NCI-H2196 treated with DMSO at 0.1 percent for 48 hours (cell line): Measurements from ENCODE around the gene SOCS4.
"Not testable (repeated sequence)": the region's sequence is repeated elsewhere in the genome, so short reads cannot be mapped to it uniquely, and the experiment has no call there.

Experiments used
- DNase-seq: peaks from one replicate; lab custom pipeline; 2025; ENCODE audit not compliant: unreplicated experiment; lab: John Stamatoyannopoulos, UW

SOCS4 gene

DNA sequence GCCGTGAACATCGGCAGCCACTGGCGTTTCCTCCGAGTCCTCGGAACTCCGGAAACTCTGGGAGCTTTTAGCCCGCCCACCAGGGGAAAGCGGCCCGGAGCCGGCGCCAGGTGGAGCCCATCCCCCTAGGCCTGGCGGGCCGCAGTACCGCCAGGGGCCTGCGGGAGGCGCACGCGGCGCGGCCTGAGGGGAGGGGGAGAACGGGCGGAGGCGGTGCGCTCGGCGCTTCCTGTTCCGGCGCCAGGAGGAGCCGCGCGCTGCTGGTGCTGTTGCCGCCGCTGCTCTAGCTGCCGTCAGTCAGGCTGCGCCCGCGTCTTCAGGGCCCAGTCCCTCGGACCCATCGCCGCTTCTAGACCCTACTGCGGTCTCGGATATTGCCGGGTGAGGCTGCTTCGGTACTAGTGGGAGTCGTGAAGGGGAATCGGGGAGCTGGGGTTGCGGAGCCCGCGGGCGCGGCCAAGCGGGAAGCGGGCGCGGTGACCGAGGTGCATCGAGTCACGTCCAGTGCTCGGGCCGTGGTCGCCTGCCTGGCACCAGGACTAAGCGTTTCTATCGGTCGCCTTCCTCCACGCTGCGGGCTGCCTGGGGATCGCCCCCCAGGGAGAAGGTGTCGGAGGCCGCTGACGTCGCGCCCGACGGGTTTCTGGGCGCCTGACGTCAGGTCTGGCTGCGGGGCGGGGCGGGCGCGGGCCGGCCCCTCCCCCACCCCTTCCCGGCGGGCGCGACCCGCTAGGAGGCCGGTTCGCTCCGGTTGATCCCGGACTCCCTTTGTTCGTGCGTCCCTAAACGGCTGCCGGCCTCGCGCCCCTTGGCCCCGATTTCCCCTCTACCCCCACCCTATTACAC, 24.6 kb downstream of the SOCS4 start, which contains the start of gene MAPK1IP1L:
TSS of gene MAPK1IP1L (plus strand) at position 225 of the 846 bp plus-strand sequence. CDS start 10,037 bp downstream, outside the sequence.
- peak; percentile 82 for DNase-seq

GRCh38 chr14:55052269-55052930, 25.4 kb downstream of the SOCS4 start:
- no peak for DNase-seq

DNA sequence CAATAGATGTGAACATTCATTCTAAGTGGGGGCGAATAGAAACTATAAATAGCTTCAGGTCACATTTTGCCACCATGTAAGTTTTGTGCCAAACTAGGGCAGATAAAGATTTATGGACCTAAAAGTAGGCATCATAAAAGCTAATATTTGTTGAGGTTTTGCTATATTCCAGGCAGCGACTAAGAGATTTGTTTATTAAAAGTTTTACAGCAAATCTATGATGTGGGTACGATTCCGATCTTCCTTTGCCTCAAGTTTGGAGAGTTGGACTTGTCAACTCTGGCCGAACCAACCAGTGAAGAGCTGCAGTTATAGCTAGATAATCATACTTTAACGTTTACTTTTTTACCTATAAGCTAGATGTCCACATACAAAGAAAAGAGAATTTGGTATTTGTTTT, 26.0 kb downstream of the SOCS4 start:
- no peak for DNase-seq

DNA sequence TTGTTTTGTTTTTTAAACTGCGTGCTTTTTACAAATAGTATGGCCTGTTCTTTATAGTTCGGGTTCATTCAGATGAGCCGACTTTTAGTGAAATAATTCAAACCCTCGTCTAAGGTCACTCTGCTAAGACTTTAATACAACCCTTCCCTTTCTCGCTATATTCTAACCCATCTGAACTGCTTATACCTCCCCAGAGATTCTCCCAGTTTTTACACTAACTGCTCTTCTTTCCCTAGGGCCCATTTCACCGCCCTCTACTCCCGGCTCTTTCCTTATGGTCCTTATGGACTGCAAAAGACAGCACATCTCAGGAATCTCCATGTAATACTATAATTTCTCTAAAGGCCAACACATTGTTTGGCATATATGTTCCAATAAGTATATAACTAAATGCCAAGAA, 26.5 kb downstream of the SOCS4 start:
- DNase-seq: no peak

- DNase-seq: no peak
Measured at GRCh38 chr14:55054098-55054497, 27.1 kb downstream of the SOCS4 start.

- no peak for DNase-seq
Measured at GRCh38 chr14:55057919-55058318, 30.9 kb downstream of the SOCS4 start.

DNA sequence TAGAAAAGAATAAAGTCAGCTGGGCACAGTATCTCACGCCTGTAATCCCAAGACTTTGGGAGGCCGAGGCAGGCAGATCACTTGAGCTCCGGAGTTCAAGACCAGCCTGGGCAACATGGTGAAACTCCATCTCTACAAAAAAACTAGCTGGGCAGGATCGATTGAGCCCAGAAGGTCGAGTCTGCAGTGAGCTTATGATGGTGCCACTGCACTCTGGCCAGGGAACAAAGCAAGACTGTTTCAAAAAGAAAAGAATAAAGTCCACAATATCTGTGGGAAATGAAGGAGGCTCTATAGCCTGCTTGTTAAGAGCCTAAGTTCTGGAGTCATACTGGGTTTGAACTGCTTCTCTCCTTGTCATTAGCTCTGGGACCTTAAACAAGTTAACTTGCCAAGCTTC, 32.3 kb downstream of the SOCS4 start:
- no peak for DNase-seq

DNA sequence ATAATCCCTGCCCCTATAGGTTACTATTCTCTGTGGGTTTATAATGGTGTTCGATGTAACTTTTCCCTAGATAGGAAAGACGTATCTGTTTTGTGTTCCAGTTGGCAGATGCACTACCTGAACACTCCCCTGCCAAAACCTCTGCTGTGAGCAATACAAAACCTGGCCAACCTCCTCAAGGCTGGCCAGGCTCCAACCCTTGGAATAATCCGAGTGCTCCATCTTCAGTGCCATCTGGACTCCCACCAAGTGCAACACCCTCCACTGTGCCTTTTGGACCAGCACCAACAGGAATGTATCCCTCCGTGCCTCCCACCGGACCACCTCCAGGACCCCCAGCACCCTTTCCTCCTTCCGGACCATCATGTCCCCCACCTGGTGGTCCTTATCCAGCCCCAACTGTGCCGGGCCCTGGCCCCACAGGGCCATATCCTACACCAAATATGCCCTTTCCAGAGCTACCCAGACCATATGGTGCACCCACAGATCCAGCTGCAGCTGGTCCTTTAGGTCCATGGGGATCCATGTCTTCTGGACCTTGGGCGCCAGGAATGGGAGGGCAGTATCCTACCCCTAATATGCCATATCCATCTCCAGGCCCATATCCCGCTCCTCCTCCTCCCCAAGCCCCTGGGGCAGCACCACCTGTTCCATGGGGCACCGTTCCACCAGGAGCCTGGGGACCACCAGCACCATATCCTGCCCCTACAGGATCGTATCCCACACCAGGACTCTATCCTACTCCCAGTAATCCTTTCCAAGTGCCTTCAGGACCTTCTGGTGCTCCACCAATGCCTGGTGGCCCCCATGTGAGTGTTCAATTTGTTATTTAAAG, 35.7 kb downstream of the SOCS4 start:
- DNase-seq: peak; percentile 10

DNA sequence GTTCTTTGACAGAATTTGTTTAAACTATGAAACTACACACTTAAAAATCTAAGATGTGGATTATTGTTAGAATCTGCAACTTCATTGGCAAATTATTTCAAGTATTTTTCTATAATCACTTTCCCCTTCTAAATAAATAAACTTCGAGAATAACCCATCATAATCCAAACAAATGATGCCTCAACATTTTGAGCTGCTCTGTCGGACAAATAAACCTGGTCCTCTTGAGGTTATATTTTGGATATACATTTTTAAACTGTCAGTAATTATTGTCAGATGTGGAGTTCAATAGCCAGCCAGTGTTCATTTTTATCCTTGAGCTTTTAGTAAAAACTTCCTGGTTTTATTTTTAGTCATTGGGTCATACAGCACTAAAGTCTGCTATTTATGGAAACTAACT, 37.9 kb downstream of the SOCS4 start:
- DNase-seq: not testable (repeated sequence)

- no peak for DNase-seq
Measured at GRCh38 chr14:55065411-55065810, 38.4 kb downstream of the SOCS4 start.

DNA sequence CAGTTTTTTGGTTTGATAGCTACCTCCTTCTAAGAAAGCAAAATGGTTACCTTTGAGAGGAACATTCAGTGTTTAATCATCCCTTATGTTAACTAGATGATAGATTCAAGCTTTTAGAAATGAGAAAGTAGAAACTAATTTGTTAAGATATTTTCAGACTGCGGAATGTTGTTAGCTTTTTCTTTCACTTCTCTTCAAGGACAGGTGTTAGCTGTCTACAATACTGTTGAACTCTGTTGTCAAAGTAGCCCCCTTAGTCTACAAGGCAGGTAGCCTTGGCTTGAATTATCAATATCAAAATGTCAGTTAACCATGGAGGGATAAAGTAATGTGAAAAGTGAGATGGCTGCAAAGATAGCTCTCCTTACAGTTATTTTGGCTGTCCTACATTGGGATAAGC, 39.2 kb downstream of the SOCS4 start:
- no peak for DNase-seq

DNA sequence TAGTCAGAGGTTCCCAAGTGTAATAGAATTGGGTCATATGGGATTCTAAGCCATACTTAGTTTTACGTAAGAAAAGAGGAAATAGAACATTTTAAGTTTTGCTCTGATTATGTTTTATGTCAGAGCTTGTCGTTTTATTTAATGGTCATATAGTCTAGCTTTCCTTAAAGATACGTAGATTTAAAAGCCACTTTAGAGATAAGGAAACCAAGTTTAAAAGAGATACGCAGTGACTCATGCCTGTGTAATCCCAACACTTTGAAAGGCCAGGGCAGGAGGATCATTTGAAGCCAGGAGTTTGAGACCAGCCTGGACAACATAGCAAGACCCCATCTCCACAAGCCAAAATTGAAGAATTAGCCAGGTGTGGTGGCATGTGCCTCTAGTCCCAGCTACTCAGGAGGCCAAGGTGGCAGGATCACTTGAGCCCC, 44.0 kb downstream of the SOCS4 start:
- DNase-seq: no peak

GRCh38 chr14:55071870-55072640, 45.0 kb downstream of the SOCS4 start:
- no peak for DNase-seq

- no peak for DNase-seq
Measured at GRCh38 chr14:55073856-55074255, 46.8 kb downstream of the SOCS4 start.

- no peak for DNase-seq
Measured at GRCh38 chr14:55074662-55075061, 47.6 kb downstream of the SOCS4 start.

- DNase-seq: no peak
Measured at GRCh38 chr14:55075628-55076175, 48.7 kb downstream of the SOCS4 start.

DNA sequence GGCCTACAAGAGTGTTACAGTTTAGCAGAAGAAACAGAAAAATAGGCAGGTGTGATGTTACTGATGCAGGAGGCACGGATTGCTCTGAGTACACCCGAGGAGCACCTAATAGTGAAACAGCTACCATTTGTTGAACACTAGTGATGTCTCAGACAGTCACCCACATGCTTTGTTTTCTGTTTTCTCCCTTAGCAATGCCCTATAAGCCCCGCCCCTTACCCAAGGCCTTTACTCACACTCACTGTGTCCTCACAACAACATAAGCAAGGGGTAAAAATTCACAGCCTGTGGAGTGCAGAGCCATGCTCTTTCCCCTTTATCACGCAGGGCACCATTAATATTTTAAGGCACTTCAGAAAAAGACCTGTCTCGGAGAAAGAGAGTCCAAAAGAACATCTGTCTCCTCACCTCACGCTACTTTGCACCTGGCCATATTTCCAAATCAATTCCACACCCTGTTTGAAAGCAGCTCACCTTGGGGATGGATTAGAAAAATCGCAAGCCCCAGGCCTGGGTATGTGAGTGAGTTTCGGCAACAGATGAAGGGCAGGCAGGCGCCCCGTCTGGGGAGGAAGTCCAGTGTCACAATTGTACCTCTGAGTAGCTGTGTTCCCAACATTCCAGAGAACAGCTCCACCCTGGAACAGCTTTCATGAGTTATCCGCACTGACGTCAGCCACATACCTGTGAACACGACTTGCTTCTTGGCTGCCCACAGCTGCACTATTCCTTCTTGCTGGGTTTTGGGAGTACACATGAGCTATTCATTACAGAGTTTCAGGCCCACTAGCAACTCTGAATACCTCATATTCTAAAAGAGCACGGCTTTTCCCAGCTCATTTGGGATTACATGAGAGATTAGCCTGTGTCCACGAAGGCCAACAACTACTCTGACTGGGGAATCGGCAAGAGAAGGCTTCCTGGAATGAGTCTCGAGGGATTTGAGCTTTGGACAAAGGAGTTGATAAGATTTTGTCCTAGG, 50.4 kb downstream of the SOCS4 start:
- no peak for DNase-seq

- DNase-seq: not testable (repeated sequence)
Measured at GRCh38 chr14:55079961-55080360, 52.9 kb downstream of the SOCS4 start.

DNA sequence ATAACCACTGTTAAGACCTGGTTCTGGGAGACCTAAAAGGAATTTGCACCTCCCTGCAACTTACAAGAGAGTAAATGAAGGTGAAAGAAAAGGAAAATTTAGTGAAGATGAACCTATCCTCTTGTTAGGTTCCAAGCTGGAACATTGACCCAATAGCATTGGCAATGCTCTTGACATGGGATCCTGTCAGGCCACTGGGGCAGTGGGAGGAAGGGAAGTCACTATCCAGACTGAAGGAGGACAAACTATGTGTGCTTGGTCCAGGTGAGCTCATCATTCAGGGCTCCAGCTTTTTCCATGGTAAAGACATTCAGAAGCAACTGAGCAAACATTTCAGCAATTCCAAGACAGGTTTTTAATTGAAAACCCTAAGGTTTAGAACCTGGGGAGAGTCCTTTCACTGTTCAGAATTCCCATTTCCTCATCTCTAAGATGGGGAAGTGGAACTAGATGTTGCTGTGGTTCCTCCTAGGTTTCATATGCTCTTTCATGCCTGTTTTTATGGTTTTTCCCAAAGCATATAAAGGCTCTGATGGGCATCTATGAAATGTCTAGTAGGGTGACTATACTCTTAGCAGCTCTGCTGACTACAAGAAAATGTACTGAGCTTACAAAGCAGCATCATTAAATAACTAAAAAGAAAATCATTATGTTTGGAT, 57.5 kb downstream of the SOCS4 start:
- no peak for DNase-seq
